SK-N-DZ (cell line): ENCODE measurements around the gene CSTPP1.
"Not testable (repeated sequence)": the region's sequence is repeated elsewhere in the genome, so short reads cannot be mapped to it uniquely, and the experiment has no call there.

ENCODE experiments used
- DNase-seq: peaks from one replicate; pipeline ENCODE4 v3.0.0-alpha.2; 2015; ENCODE audit warnings: low spot score
- small RNA-seq, 2 experiments: library from RNA; depleted of rRNA; stranded (forward); fragments of <200 nt; gene quantifications; one replicate each; pipeline ENCODE3, GENCODE V24; 2014

CSTPP1 gene

DNA sequence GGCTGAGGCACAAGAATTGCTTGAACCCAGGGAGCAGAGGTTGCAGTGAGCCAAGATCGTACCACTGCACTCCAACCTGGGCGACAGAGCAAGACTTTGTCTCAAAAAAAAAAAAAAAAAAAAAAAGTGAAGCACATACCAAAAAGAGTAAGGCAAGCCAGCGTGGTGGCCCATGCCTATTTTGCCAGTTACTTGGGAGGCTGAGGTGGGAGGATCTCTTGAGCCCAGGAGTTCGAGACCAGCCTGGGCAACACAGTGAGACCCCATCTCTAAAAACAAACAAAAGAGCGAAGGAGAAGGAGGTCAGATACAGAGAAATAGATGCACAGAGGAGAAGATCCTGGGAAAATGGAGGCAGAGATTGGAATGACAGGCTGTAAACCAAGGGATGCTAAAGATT, 270.0 kb downstream of the CSTPP1 start:
- DNase-seq = not testable (repeated sequence)

DNA sequence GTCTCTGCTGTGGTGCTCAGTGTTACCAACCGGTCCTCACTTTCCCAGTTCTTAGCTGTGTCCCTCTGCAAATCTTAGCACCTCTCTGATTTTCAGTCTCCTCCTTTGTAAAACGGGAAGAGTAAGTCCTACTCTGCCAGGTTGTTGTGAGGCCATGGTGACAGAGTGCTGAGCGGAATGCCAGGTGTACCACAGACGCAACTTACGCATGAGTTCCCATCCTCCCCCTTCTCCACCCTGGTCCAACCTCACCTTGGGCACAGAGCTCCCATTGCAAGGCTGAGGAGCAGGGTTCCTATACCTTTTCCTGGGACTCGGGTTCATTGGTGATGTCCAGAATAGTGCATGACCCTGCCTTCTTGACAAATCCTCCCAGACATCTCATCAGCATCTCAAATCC, 270.9 kb downstream of the CSTPP1 start:
- no peak for DNase-seq

DNA sequence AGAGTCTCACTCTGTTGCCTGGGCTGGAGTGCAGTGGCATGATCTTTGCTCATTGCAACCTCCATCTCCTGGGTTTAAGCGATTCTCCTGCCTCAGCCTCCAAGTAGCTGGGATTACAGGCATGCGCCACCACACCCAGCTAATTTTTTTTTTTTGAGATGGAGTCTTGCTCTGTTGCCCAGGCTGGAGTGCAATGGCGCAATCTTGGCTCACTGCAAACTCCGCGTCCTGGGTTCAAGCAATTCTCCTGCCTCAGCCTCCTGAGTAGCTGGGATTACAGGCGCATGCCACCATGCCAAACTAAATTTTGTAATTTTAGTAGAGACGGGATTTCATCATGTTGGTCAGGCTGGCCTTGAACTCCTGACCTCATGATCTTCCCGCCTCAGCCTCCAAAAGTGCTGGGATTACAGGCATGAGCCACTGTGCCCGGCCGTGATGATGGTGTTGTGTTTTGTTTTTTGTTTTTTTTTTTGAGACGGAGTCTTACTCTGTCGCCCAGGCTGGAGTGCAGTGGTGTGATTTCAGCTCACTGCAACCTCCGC, 271.5 kb downstream of the CSTPP1 start:
- not testable (repeated sequence) for DNase-seq

DNA sequence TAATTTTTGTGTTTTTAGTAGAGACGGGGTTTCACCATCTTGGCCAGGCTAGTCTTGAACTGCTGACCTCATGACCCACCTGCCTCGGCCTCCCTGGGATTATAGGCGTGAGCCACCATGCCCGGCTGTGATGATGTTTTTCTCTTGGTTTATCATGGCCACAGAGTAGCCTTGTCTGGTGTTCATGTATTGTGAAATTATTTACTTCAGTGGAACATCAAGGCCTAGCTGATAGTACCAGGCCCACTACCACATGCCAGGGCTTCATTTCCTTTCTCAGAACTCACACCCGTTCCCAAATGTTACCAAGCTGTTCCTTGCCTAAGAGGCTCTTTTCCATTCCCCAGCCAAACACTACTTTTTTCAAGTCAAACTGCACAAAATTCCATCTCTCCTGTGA, 272.1 kb downstream of the CSTPP1 start:
- DNase-seq = no peak

Small RNA genes within 50 kb of the gene (small RNA-seq; reads per million reads assigned to genes)
- gene MIR6745 = 0 reads per million in 2 experiments
